ENCODE results near the gene PFN4. TPM values are rescaled to one million over a fixed set of nuclear protein-coding genes. Genes with fewer than 3 reads are reported as not detected.
A peak's percentile ranks its signal among the peaks of the same experiment; 100 is the strongest.

Gene PFN4
- total RNA-seq, 2 donors from 2014 or later = 0.73 TPM; not detected in 1

DNA sequence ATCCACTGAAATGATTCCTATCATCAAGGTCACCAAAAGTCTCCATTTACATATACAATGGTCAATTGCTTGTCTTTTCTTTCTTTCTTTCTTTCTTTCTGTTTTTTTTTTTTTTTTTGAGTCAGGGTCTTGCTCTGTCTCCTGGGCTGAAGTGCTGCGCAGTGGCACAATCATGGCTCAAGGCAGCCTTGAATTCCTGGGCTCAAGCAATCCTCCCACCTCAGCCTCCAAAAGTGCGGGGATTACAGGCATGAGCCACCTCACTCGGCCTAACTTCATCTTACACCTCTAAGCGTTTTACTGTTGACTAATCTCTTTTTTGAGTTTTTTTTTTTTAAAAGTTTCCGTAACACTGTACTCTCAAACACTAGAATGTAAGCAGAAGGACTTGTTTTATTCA lies 47.9 kb downstream of the PFN4 start:
- peak overlapping the region; percentile 97 for H3K27ac Mint-ChIP-seq
- Histone ChIP-seq H3K4me3 (ENCODE audit: low read length) (peak overlapping the region; percentile 92), H3K4me1 (ENCODE audit: control insufficient read depth, insufficient read depth, low read length) (no peaks in the 10 kb centered on the region), H3K36me3 (ENCODE audit: control insufficient read depth, insufficient read depth, low read length) (peaks cover 32% of the 10 kb centered on the region), H3K9me3 (ENCODE audit: control insufficient read depth, low read length) (no peaks in the 10 kb centered on the region), H3K27me3 (ENCODE audit: control insufficient read depth, insufficient read depth, low read length, poor library complexity, severe bottlenecking) (no peaks in the 10 kb centered on the region), H3K9ac (ENCODE audit: extremely low read depth, low read length, poor library complexity, severe bottlenecking) (peak overlapping the region; percentile 56), H3K27ac (ENCODE audit: low read depth, low read length) (no peak overlapping the region)
- TF ChIP-seq CTCF (conservative IDR thresholded peaks at IDR 0.05) = no peak
- no peak for DNase-seq
- H3K36me3 Mint-ChIP-seq (ENCODE audit: low read depth) = peaks cover 20% of the 10 kb centered on the region
- no peaks in the 10 kb centered on the region for H3K9me3 Mint-ChIP-seq
- H3K27me3 Mint-ChIP-seq (ENCODE audit: insufficient read depth) = no peaks in the 10 kb centered on the region
- peak overlapping the region; percentile 89 for H3K4me3 Mint-ChIP-seq
- peaks cover 14% of the 10 kb centered on the region for H3K4me1 Mint-ChIP-seq
- 70 to 76% methylated on average over 2 to 5 of the region's 5 CpGs for WGBS, 2 experiments (ENCODE audit: insufficient coverage in 1 of 2, insufficient read length in 1 of 2)

DNA sequence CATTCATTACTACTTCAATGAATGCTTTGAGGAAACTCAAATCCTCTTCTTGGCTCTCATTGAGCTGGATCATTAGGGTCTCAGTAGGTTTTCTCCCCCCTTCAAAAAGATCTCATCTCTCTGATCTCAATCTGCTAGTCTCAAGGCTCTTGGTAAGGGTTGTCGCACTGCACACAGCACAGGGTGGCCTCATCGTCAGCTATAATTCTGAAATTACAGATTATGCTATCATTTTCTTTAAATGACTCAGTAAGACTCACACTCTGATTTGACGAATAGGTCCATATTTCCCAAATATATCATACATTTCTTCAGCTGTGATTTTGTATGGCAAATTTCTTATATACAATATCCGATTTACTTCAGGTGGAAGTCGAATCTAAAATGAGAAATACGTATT lies 49.3 kb downstream of the PFN4 start:
- no peak for TF ChIP-seq CTCF (conservative IDR thresholded peaks at IDR 0.05)
- WGBS, 2 experiments (ENCODE audit: insufficient coverage in 1 of 2, insufficient read length in 1 of 2) = 93 to 98% methylated on average over 2 to 5 of the region's 6 CpGs
- Histone ChIP-seq H3K9me3 (ENCODE audit: control insufficient read depth, low read length) (no peaks in the 10 kb centered on the region), H3K27ac (ENCODE audit: low read depth, low read length) (no peak overlapping the region), H3K27me3 (ENCODE audit: control insufficient read depth, insufficient read depth, low read length, poor library complexity, severe bottlenecking) (no peaks in the 10 kb centered on the region), H3K4me3 (ENCODE audit: low read length) (no peak overlapping the region), H3K9ac (ENCODE audit: extremely low read depth, low read length, poor library complexity, severe bottlenecking) (no peak overlapping the region), H3K36me3 (ENCODE audit: control insufficient read depth, insufficient read depth, low read length) (peaks cover 38% of the 10 kb centered on the region), H3K4me1 (ENCODE audit: control insufficient read depth, insufficient read depth, low read length) (no peaks in the 10 kb centered on the region)
- peaks cover 14% of the 10 kb centered on the region for H3K4me1 Mint-ChIP-seq
- H3K27ac Mint-ChIP-seq = no peak overlapping the region
- no peaks in the 10 kb centered on the region for H3K27me3 Mint-ChIP-seq (ENCODE audit: insufficient read depth)
- no peak overlapping the region for H3K4me3 Mint-ChIP-seq
- peaks cover 19% of the 10 kb centered on the region for H3K36me3 Mint-ChIP-seq (ENCODE audit: low read depth)
- DNase-seq = no peak
- no peaks in the 10 kb centered on the region for H3K9me3 Mint-ChIP-seq

DNA sequence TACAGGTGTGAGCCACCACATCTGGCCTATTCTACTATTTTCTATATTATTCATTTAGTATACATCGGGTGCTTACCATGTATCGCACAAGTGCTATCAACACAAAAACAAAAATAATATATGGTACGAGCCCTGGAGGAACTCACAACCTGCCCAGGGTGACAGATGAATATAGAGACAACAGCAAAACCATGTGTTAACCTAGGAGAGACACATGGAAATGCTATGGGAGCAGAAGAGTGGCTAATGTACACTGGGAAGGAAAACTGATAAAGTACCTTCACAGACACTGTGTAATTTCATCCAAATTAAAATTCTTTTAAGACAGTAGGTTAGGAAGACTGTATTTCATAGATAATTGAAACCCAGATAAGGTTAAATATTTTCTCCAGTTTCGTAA lies 50.9 kb downstream of the PFN4 start:
- no peaks in the 10 kb centered on the region for H3K27me3 ChIP-seq (ENCODE audit: control insufficient read depth, insufficient read depth, low read length, poor library complexity, severe bottlenecking)
- Mint-ChIP-seq H3K27me3 (ENCODE audit: insufficient read depth) (no peaks in the 10 kb centered on the region), H3K9me3 (no peaks in the 10 kb centered on the region), H3K4me3 (no peak overlapping the region), H3K36me3 (ENCODE audit: low read depth) (peaks cover 34% of the 10 kb centered on the region), H3K4me1 (peaks cover 5% of the 10 kb centered on the region), H3K27ac (no peak overlapping the region)
- no peaks in the 10 kb centered on the region for H3K4me1 ChIP-seq (ENCODE audit: control insufficient read depth, insufficient read depth, low read length)
- H3K9ac ChIP-seq (ENCODE audit: extremely low read depth, low read length, poor library complexity, severe bottlenecking) = no peak overlapping the region
- TF ChIP-seq CTCF (conservative IDR thresholded peaks at IDR 0.05) = no peak
- WGBS, 2 experiments (ENCODE audit: insufficient coverage in 1 of 2, insufficient read length in 1 of 2) = 99 to 100% methylated on average over 1 to 4 of the region's 4 CpGs
- H3K36me3 ChIP-seq (ENCODE audit: control insufficient read depth, insufficient read depth, low read length) = peaks cover 53% of the 10 kb centered on the region
- no peak overlapping the region for H3K27ac ChIP-seq (ENCODE audit: low read depth, low read length)
- no peak for DNase-seq
- H3K4me3 ChIP-seq (ENCODE audit: low read length) = no peak overlapping the region
- no peaks in the 10 kb centered on the region for H3K9me3 ChIP-seq (ENCODE audit: control insufficient read depth, low read length)

All from endodermal cell (in vitro differentiated cells).